ENCODE results near the gene GTF2H3.
A peak's percentile ranks its signal among the peaks of the same experiment; 100 is the strongest.

Gene GTF2H3

GRCh38 chr12:123648401-123648800 is 14.8 kb downstream of the GTF2H3 start:
- DNase-seq, result no peak

GRCh38 chr12:123654129-123654701 is 20.6 kb downstream of the GTF2H3 start:
- no peak for DNase-seq

GRCh38 chr12:123655420-123655819 is 21.8 kb downstream of the GTF2H3 start:
- no peak for DNase-seq

GRCh38 chr12:123656392-123656791 is 22.8 kb downstream of the GTF2H3 start:
- DNase-seq, result no peak

- no peak for DNase-seq
Observed at GRCh38 chr12:123657211-123657610, 23.6 kb downstream of the GTF2H3 start.

- peak in 1 of 2 donors; percentile 13 for DNase-seq
Observed at GRCh38 chr12:123659996-123660727, 26.5 kb downstream of the GTF2H3 start.

GRCh38 chr12:123667771-123668170 is 34.1 kb downstream of the GTF2H3 start:
- DNase-seq, result no peak

- peak; percentile 92 to 94 for DNase-seq
Observed at GRCh38 chr12:123670882-123671728, 37.5 kb downstream of the GTF2H3 start, which contains the start of gene TCTN2. Gene TCTN2, plus strand, starts transcription at chr12:123671113. Its CDS starts 128 bp downstream, at chr12:123671241.

- no peak for DNase-seq
Observed at GRCh38 chr12:123671876-123672275, 38.2 kb downstream of the GTF2H3 start.

GRCh38 chr12:123675436-123675835 is 41.8 kb downstream of the GTF2H3 start:
- DNase-seq, result no peak

- no peak for DNase-seq
Observed at GRCh38 chr12:123676616-123677320, 43.1 kb downstream of the GTF2H3 start.

- DNase-seq, result no peak
Observed at GRCh38 chr12:123678981-123679380, 45.4 kb downstream of the GTF2H3 start.

- no peak for DNase-seq
Observed at GRCh38 chr12:123681605-123682004, 48.0 kb downstream of the GTF2H3 start.

- DNase-seq, result no peak
Observed at GRCh38 chr12:123683964-123684363, 50.3 kb downstream of the GTF2H3 start.

- DNase-seq, result no peak
Observed at GRCh38 chr12:123686636-123687190, 53.1 kb downstream of the GTF2H3 start.

GRCh38 chr12:123690191-123690840 is 56.7 kb downstream of the GTF2H3 start:
- no peak for DNase-seq

GRCh38 chr12:123696207-123696606 is 62.6 kb downstream of the GTF2H3 start:
- no peak for DNase-seq

GRCh38 chr12:123696646-123697045 is 63.0 kb downstream of the GTF2H3 start:
- no peak for DNase-seq

GRCh38 chr12:123705935-123706334 is 72.3 kb downstream of the GTF2H3 start:
- DNase-seq, result no peak

- no peak for DNase-seq
Observed at GRCh38 chr12:123707466-123707865, 73.8 kb downstream of the GTF2H3 start.
